HG03469 (cell line): ENCODE data around the gene PCDHGA5.
A peak's percentile ranks its signal among the peaks of the same experiment; 100 is the strongest.
"Not testable (repeated sequence)": the region's sequence is repeated elsewhere in the genome, so short reads cannot be mapped to it uniquely, and the experiment has no call there.

Experiments used
- ATAC-seq: cut with Tn5 transposase; IDR thresholded peaks from one replicate; pipeline ENCODE4 v1.9.1; 2021; ENCODE audit warnings: mild to moderate bottlenecking, moderate library complexity, moderate number of reproducible peaks; ENCODE audit not compliant: unreplicated experiment

Gene PCDHGA5

DNA sequence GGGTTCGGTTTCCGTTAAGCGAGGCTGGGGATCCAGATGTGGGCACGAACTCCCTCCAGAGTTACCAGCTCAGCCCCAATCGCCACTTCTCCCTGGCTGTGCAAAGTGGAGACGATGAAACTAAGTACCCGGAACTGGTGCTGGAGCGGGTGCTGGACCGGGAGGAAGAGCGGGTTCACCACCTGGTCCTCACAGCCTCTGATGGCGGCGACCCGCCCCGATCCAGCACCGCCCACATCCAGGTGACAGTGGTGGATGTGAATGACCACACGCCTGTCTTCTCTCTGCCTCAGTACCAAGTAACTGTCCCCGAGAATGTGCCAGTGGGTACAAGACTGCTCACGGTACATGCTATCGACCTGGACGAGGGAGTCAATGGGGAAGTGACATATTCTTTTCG is 19.4 kb downstream of the PCDHGA5 start:
- ATAC-seq: no peak

DNA sequence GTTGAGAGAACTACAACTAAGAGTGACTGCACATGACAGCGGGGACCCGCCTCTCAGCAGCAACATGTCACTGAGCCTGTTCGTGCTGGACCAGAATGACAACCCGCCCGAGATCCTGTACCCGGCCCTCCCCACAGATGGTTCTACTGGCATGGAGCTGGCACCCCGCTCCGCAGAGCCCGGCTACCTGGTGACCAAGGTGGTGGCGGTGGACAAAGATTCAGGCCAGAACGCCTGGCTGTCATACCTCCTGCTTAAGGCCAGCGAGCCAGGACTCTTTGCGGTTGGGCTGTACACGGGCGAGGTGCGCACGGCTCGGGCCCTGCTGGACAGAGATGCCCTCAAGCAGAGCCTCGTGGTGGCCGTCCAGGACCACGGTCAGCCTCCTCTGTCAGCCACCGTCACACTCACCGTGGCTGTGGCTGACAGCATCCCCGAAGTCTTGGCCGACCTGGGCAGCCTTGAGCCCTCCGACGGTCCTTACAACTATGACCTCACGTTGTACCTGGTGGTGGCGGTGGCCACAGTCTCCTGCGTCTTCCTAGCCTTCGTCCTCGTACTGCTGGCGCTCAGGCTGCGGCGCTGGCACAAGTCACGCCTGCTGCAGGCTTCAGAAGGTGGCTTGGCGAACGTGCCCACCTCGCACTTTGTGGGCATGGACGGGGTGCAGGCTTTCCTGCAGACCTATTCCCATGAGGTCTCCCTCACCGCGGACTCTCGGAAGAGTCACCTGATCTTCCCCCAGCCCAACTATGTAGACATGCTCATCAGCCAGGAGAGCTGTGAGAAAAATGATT is 20.7 kb downstream of the PCDHGA5 start:
- no peak for ATAC-seq

- ATAC-seq: peak; percentile 60
These were observed 23.8 kb downstream of the PCDHGA5 start, which contains the start of gene PCDHGB4 for GRCh38 chr5:141387557-141388311. PCDHGB4 (plus strand) TSS chr5:141387698; CDS start chr5:141387885, 187 bp downstream.

DNA sequence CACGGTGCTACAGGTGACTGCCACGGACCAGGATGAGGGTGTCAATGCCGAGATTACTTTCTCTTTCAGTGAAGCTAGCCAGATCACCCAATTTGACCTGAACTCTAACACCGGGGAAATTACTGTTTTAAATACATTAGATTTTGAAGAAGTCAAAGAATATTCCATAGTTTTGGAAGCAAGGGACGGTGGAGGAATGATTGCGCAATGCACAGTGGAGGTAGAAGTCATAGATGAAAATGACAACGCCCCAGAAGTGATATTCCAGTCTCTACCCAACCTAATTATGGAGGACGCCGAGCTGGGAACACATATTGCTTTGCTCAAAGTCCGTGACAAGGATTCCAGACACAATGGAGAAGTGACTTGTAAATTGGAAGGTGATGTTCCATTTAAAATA is 24.7 kb downstream of the PCDHGA5 start:
- no peak for ATAC-seq

DNA sequence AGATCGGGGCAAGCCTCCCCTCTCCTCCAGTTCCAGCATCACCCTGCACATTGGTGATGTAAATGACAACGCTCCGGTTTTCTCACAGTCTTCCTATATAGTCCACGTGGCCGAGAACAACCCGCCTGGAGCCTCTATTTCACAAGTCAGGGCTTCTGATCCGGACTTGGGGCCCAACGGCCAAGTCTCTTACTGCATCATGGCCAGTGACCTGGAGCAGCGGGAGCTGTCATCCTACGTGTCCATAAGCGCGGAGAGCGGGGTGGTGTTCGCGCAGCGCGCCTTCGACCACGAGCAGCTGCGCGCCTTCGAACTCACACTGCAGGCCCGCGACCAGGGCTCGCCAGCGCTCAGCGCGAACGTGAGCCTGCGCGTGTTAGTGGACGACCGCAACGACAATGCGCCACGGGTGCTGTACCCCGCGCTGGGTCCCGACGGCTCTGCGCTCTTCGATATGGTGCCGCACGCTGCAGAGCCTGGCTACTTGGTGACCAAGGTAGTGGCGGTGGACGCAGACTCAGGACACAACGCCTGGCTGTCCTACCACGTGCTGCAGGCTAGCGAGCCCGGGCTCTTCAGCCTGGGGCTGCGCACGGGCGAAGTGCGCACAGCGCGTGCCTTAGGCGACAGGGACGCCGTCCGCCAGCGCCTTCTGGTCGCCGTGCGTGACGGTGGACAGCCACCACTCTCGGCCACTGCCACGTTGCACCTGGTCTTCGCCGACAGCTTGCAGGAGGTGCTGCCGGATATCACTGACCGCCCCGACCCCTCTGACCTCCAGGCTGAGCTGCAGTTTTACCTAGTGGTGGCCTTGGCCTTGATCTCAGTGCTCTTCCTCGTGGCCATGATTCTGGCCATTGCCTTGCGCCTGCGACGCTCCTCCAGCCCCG is 25.4 kb downstream of the PCDHGA5 start:
- ATAC-seq: no peak

DNA sequence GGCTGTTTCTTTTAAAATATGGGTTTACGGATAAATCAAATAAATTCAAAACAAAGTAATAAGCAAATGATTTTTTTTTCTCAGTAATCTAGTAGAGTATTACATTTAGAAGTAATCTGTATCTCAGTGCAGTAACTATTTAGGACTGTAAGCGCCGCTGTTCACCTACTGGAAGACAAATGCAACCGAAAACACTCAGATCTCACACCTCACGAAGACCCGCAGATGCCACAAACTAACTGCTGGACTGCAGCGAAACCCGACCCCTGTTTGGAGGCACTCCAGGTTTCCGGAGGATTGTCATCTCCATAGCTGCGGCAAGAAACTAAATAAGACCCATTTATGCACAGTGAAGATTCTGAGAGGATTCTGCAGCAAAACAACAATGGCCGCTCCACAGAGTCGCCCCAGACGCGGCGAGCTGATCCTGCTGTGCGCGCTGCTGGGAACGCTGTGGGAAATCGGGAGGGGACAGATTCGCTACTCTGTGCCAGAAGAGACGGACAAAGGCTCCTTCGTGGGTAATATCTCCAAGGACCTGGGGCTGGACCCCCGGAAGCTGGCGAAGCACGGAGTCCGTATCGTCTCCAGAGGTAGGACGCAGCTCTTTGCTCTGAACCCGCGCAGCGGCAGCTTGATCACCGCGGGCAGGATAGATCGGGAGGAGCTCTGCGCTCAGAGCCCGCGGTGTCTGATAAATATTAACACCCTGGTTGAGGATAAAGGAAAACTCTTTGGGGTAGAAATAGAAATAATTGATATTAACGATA is 28.7 kb downstream of the PCDHGA5 start, which contains the start of gene PCDHGA8:
TSS of gene PCDHGA8 (plus strand) at position 205 of the 770 bp plus-strand sequence. CDS start at position 386, 181 bp downstream.
- no peak for ATAC-seq

DNA sequence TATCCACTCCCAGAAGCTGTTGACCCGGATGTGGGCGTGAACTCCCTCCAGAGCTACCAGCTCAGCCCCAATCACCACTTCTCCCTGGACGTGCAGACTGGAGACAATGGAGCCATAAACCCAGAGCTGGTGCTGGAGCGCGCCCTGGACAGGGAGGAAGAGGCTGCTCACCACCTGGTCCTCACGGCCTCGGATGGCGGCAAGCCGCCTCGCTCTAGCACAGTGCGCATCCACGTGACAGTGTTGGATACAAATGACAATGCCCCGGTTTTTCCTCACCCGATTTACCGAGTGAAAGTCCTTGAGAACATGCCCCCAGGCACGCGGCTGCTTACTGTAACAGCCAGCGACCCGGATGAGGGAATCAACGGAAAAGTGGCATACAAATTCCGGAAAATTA is 29.3 kb downstream of the PCDHGA5 start:
- no peak for ATAC-seq

GRCh38 chr5:141394401-141395187 is 30.6 kb downstream of the PCDHGA5 start:
- ATAC-seq: not testable (repeated sequence)

DNA sequence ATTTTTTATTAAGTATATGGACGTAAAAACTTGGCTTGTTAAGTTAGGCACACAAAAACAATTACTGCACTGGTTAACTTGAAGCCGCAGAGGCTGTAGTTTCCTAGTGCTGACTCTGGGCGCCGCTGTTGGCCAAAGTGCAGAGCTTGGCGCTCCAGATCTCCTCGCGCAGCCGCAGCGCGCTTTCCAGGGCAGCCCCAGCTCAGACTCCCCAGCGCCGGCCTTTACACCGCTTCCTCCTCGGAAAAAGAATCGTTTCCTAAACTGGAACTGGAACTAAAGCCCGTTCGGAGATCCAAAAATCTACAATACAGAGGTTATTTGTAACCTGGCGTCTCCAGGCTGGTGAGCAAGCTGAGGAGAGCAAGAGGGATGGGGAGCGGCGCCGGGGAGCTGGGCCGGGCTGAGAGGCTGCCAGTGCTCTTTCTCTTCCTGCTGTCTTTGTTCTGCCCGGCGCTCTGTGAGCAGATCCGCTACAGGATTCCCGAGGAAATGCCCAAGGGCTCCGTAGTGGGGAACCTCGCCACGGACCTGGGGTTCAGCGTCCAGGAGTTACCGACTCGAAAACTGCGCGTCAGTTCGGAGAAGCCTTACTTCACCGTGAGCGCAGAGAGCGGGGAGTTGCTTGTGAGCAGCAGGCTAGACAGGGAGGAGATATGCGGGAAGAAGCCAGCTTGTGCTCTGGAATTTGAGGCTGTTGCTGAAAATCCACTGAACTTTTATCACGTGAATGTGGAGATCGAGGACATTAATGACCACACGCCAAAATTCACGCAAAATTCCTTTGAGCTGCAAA is 34.0 kb downstream of the PCDHGA5 start, which contains the start of gene PCDHGB5:
TSS of gene PCDHGB5 (plus strand) at position 192 of the 796 bp plus-strand sequence. CDS start at position 373, 181 bp downstream.
- ATAC-seq: not testable (repeated sequence)

GRCh38 chr5:141398608-141399007 is 34.6 kb downstream of the PCDHGA5 start:
- no peak for ATAC-seq

- ATAC-seq: no peak
These were observed 35.7 kb downstream of the PCDHGA5 start for GRCh38 chr5:141399555-141400258.

GRCh38 chr5:141402553-141403243 is 38.7 kb downstream of the PCDHGA5 start, which contains the start of gene PCDHGA9:
PCDHGA9 (plus strand) TSS chr5:141402778; CDS start chr5:141402953, 175 bp downstream.
- ATAC-seq: no peak

- ATAC-seq: no peak
These were observed 39.4 kb downstream of the PCDHGA5 start for GRCh38 chr5:141403387-141403786.

DNA sequence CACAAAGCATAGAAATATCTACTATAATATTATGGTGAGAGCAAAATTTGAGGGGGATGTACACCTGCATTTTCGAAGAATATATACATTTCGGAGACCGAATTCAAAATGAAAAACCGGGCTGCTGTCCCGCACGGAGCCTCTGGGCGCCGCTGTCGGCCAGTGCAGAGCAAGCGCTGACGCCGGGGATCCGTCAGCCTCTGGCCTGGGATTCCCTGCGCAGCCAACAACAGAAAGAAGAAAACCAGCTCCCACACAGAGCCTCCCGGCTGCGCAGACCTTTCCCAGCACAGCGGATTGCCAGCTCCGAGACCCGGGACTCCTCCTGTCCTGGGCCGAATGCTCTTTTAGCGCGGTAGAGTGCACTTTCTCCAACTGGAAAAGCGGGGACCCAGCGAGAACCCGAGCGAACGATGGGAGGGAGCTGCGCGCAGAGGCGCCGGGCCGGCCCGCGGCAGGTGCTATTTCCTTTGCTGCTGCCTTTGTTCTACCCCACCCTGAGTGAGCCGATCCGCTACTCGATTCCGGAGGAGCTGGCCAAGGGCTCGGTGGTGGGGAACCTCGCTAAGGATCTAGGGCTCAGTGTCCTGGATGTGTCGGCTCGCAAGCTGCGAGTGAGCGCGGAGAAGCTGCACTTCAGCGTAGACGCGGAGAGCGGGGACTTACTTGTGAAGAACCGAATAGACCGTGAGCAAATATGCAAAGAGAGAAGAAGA is 44.0 kb downstream of the PCDHGA5 start, which contains the start of gene PCDHGB6:
TSS of gene PCDHGB6 (plus strand) at position 232 of the 716 bp plus-strand sequence. CDS start at position 414, 182 bp downstream.
- not testable (repeated sequence) for ATAC-seq

DNA sequence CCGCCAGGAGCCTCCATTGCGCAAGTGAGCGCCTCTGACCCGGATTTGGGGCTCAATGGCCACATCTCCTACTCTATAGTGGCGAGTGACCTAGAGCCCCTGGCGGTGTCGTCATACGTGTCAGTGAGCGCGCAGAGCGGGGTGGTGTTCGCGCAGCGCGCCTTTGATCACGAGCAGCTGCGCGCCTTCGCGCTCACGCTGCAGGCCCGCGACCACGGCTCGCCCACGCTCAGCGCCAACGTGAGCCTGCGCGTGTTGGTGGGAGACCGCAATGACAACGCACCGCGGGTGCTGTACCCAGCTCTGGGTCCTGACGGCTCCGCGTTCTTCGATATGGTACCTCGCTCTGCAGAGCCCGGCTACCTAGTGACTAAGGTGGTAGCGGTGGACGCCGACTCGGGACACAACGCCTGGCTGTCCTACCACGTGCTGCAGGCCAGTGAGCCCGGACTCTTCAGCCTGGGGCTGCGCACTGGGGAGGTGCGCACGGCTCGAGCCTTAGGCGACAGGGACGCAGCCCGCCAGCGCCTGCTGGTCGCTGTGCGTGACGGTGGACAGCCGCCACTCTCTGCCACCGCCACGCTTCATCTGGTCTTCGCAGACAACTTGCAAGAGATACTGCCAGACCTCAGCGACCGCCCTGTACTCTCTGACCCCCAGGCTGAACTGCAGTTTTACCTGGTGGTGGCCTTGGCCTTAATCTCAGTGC is 45.8 kb downstream of the PCDHGA5 start:
- ATAC-seq: no peak

- no peak for ATAC-seq
These were observed 47.6 kb downstream of the PCDHGA5 start for GRCh38 chr5:141411575-141411974.
